ENCODE results near the gene MDP1.

Gene MDP1

DNA sequence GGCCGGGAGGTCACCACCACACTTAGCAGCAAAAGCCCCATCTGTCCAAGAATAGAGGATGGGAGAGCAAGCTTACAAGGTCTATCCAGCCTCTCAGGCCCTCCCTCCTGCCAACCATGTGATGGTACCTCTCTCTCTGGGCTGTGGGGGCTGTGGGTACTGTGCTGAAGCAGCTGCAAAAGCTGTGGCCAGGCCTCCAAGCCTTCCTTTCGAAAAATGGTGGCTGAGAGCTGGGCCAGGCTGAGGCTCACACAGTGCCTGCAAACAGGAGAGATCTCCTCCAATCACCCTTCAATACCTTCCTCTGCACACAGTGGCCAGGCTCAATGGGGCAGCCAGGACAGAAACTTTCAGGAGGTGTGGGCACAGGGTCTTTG, 28.3 kb downstream of the MDP1 start:
- TF ChIP-seq GATA2 (IDR thresholded peaks at IDR 0.05; ENCODE audit: low read depth, low read length) (no peak), GATA3 (IDR thresholded peaks at IDR 0.05; ENCODE audit: low read depth, low read length) (no peak)

GRCh38 chr14:24186831-24187538, 28.9 kb downstream of the MDP1 start:
- TF ChIP-seq GATA2 (IDR thresholded peaks at IDR 0.05; ENCODE audit: low read depth, low read length) = no peak
- TF ChIP-seq GATA3 (IDR thresholded peaks at IDR 0.05; ENCODE audit: low read depth, low read length) = no peak

DNA sequence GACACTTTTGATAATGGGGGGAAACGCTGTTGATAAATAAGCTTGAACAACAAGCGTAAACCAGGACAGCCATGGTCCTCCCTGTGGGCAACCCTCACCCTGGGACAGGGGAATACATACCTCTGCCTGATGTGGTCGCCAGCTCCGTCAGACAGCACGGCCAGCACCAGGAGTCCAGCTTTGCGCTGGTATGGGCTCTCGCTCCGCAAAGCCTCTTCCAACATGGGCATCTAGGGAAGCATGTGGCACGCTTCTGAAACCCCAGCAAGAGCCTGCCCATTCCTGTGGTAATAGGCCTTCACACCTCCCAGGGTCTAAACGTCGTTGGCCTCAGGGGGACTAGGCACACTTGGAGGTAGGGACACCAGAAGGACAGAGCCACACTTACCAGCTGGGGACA, 30.1 kb downstream of the MDP1 start:
- no peak for TF ChIP-seq GATA3 (IDR thresholded peaks at IDR 0.05; ENCODE audit: low read depth, low read length)
- no peak for TF ChIP-seq GATA2 (IDR thresholded peaks at IDR 0.05; ENCODE audit: low read depth, low read length)

DNA sequence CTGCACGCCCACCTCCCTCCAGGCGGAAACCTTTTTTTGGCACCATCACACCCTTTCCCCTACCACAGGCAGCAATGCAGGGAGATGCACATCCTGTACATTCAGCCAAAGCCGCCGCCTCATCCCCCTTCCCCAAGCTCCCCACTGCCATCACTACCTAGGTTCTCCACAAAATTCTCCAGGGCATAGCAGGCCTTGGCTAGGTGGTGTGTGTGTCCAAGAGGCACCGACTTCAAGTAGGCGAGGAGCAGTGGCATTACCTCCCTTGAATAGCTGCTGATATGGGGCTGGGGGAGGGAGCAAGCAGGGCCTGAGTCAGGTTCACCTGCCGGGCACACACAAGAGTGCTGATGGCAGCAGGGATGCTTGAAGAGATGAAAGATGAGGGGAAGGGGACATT, 30.8 kb downstream of the MDP1 start:
- TF ChIP-seq GATA3 (IDR thresholded peaks at IDR 0.05; ENCODE audit: low read depth, low read length) (no peak), GATA2 (IDR thresholded peaks at IDR 0.05; ENCODE audit: low read depth, low read length) (no peak)

DNA sequence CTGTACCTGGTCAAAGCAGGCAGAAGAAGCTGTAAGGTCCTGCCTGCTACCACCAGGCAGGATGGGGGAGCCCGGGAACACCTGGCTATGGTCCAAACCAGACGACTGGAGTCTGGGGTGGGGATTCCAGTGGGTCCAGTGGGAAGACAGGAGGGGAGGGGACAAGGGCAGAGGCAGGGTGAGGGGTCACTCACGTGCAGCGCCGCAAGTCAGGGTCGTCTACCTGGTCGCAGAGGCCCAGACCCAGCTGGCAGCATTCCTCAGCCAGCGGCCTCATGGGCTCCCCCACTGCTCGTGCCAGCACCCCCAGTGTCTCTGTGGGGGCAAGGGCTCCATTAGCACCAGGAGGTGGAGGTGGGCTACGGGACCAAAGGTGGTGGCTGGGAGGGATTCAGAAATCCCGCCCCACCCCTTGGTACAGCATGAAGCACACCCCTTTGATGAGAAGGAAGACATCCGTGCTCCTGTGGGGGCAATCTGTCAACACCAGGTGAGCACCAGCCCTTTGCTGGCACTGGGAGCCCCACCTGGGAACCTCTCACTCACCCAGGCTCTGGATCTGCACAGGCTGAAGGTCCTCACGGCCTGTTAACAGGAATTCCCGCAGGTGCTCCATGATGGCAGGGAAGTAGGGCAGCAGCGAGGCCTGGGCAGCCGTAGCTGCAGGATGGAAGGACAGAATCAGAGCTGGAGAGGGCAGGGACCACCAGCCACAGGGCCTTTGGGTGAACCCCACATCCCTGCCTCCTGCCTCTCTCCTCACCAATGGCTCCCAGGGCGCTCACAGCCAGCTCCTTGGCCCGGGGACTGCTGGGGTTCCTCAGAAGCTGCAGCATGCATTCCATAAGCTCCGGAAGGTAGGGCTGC, 31.5 kb downstream of the MDP1 start:
- no peak for TF ChIP-seq GATA2 (IDR thresholded peaks at IDR 0.05; ENCODE audit: low read depth, low read length)
- TF ChIP-seq GATA3 (IDR thresholded peaks at IDR 0.05; ENCODE audit: low read depth, low read length) = no peak

GRCh38 chr14:24183014-24183481, 32.8 kb downstream of the MDP1 start:
- TF ChIP-seq GATA2 (IDR thresholded peaks at IDR 0.05; ENCODE audit: low read depth, low read length) (no peak), GATA3 (IDR thresholded peaks at IDR 0.05; ENCODE audit: low read depth, low read length) (no peak)

DNA sequence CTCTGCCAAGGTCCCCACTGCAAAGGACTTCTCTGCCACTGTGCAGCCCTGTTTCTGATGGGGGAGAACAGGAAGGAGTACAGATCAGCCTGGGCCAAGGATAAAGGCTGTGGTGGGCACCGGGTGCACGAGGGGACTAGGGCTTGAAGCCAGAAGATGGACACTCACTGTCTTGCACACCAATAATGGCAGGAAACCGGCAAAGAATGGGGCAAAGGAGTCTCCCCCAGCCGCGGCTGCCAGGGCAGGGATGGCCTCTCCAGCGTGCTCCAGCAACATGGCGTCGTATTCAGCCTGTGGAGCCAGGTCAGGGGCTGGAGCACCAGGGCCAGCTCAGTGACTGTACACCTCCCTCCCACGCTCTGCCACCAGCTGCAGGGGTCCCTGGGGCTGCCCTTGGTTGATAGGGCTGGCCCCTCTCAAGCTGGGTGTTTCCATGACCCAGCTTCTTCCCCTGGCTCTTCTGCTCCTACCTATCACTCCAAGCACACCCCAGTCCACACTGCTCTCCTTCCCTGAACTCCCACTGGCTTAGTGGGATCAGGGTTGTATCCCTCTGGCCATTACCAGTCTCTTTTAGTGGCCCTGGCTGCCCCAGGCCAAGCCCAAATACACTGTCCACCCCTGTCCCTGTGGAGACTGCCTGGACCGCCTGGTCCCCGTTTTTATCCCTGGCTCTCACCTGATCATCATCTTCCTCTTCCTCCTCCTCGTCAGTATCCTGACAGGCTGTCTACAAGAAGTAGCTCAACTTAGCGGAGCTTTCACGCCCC, 33.6 kb downstream of the MDP1 start:
- no peak for TF ChIP-seq GATA3 (IDR thresholded peaks at IDR 0.05; ENCODE audit: low read depth, low read length)
- no peak for TF ChIP-seq GATA2 (IDR thresholded peaks at IDR 0.05; ENCODE audit: low read depth, low read length)

- TF ChIP-seq GATA3 (IDR thresholded peaks at IDR 0.05; ENCODE audit: low read depth, low read length) = no peak
- TF ChIP-seq GATA2 (IDR thresholded peaks at IDR 0.05; ENCODE audit: low read depth, low read length) = no peak
Observed at GRCh38 chr14:24181371-24182077, 34.3 kb downstream of the MDP1 start.

GRCh38 chr14:24179961-24180796, 35.7 kb downstream of the MDP1 start:
- TF ChIP-seq GATA2 (IDR thresholded peaks at IDR 0.05; ENCODE audit: low read depth, low read length) (no peak), GATA3 (IDR thresholded peaks at IDR 0.05; ENCODE audit: low read depth, low read length) (no peak)

GRCh38 chr14:24179294-24179960, 36.4 kb downstream of the MDP1 start:
- no peak for TF ChIP-seq GATA3 (IDR thresholded peaks at IDR 0.05; ENCODE audit: low read depth, low read length)
- TF ChIP-seq GATA2 (IDR thresholded peaks at IDR 0.05; ENCODE audit: low read depth, low read length) = no peak

- TF ChIP-seq GATA2 (IDR thresholded peaks at IDR 0.05; ENCODE audit: low read depth, low read length) = no peak
- no peak for TF ChIP-seq GATA3 (IDR thresholded peaks at IDR 0.05; ENCODE audit: low read depth, low read length)
Observed at GRCh38 chr14:24178399-24179178, 37.3 kb downstream of the MDP1 start.

DNA sequence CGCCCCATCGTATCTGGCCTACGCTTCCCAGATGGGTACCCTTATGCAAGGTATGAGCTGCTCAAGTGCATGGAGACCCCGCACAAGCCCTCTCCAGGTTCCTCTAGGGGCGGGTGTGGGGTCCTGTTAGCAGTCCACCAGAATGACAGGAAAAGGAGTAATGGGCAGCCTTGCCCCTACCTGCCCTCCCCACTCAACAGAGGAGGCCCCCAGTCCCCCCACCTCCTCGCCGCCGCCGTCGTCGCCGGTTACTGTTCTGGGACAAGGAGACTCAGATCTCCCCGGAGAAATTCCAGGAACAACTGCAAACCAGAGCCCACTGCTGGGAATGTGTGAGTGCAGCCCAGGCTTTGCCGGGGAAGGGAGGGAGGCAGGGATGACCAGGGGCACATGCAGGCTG, 38.0 kb downstream of the MDP1 start:
- TF ChIP-seq GATA2 (IDR thresholded peaks at IDR 0.05; ENCODE audit: low read depth, low read length) = no peak
- TF ChIP-seq GATA3 (IDR thresholded peaks at IDR 0.05; ENCODE audit: low read depth, low read length) = no peak

Data from SH-SY5Y (cell line).